NCI-H146 treated with DMSO at 0.1 percent for 48 hours (cell line): Measurements from ENCODE around the gene REL.
"Not testable (repeated sequence)": the region's sequence is repeated elsewhere in the genome, so short reads cannot be mapped to it uniquely, and the experiment has no call there.

Source experiments
- DNase-seq: peaks from one replicate; lab custom pipeline; 2025; ENCODE audit not compliant: unreplicated experiment; lab: John Stamatoyannopoulos, UW

The REL gene

DNA sequence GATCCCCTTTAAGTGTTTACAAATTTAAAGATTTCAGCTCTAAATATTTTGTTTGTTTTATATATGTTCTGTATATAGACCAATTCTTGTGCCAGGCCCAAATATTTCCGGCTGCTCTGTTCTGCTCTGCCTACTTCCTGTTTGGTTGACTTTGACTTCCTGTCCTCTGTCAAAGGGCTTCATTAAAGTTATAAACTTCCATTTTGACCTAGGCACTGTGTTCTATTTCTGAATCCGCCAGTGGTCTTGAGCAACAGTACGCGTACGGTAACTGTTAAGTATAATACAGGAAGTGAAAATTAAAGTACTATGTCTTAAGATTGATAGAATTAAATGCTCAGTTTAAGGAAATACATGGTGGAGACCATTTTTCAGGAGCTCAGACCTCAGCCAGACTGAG, 13.5 kb upstream of the REL start:
- DNase-seq: no peak

DNA sequence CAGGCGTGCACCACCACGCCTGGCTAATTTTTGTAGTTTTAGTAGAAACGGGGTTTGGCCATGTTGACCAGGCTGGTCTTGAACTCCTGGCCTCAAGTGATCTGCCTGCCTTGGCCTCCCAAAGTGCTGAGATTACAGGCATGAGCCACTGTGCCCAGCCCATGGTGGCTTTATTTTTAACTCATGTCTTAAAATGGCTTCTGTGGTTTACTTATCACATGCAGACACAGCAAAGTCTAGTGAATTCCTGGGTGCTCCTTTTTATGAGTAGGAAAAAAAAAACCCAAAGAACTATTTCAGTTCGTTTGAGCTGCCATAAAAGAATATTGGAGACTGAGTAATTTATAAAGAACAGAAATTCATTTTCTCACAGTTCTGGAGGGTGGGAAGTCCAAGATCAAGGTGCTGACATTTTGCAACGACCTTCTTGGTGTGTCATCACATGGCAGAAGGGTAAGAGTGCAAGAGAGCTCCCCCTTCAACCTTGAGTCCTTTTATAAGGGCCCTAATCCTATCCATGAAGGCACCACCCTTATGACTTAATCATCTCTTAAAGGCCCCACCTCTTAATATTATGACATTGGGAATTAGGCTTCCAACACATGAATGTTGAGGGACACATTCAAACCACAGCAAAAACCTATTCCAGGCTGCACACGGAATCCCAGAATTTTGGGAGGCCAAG, 12.6 kb upstream of the REL start:
- no peak for DNase-seq

DNA sequence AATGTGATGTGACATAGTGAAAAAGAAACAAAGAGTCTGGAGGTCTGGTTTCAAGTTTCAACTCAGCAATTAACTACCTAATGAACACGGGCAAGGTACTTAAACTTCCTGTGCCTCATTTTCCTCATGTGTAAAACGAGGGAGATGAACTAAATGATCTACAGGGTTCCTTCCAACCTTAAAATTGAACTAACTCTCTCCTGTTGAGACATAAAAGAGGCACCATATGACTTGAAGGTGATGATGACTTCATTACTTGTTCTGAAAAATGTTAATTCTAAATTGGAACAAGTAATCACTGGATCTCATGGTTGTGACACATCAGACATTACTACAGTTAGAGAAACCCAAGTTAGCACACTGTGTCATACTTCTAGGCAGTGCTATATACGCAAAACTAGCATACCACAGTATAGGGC, 8.9 kb upstream of the REL start:
- no peak for DNase-seq

DNA sequence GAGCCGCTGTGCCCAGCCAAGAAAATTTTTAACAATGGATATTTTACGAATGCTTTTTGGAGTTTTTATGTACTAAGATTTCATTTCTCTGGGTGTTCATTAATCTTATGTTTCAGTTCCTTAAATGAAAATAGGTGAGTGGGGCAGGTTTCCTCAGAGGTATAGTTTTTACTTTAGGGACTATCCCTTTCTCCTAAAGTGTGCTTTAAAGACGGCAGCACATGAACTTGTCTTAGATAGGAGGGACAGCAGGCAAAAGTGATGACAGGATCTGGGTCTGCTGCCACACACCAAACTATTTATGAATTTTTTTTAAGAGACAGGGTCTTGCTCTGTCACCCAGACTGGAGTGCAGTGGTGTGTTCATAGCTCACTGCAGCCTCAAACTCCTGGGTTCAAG, 8.0 kb upstream of the REL start:
- no peak for DNase-seq

DNA sequence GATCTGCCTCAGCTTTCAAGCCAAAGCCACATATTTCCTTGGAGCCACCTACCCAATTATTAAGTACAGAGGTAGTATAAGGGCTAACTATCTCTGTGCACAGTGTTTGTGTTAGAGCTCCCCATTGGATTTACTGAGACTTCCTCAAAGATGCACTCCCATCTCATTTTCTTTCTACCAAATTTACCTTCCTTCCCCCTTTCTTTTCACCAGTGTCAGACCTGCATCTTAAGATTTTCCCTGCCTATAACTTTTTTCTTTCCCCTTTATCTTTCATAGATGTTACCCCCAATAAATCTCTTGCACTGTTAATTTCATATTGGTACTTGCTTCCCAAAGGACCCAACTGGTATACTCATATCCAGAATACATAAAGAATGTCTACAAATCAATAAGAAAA, 5.9 kb upstream of the REL start:
- DNase-seq: no peak

DNA sequence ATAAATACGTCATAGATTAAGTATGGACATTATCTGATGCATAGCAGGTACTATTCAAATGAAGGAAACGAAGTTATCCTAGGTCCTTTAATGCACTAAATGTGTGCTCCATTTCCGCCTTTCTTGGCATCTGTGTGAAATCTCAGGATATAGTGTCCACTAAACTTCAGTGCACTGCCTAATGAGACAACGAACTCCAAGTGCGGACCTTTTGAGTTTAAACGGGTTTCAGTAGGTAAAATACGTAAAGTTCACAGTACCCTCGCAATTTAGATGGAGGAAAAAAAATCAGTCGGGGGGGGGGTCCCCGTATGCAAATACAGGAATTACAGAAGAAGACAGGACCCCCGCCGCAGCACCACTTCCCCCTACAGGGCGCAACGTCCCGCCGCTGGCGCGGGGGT, 729 bp upstream of the REL start:
- no peak for DNase-seq

DNA sequence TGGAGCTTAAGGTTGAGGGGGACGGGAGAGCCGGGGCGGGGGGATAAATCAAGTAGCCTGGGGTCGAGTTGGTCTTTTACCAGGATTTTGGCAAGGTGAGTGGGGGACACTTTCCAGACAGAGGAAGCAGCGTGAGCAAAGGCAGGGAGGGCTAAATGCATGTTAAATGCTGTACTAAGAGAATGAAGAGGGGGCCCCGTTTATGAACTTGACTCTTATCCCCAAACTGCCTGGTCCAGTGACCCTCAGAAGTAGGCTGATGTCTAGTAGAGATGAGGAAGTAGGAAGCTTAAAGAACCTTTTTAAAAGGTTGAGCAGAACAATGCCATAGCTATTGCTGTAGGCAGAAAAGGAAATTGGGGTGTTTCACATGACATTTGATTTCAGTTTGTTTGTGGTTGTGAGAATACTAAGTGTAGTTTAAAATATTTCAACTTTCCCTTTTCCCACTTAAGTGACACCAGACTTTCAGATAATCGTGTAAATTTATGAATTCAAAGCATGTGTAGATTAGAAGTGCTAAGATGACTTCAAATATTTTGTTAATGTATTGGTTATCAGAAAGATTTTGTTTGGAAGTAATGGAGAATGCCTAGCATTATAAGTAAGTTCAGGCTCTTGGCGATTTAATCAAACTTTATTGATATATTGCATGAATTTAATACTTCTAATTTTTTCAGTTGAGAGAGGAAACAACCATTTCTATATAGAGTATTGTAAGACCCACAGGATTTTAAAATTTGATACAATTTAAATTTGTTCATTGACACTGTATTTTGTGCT, 1.8 kb downstream of the REL start:
- DNase-seq: no peak

DNA sequence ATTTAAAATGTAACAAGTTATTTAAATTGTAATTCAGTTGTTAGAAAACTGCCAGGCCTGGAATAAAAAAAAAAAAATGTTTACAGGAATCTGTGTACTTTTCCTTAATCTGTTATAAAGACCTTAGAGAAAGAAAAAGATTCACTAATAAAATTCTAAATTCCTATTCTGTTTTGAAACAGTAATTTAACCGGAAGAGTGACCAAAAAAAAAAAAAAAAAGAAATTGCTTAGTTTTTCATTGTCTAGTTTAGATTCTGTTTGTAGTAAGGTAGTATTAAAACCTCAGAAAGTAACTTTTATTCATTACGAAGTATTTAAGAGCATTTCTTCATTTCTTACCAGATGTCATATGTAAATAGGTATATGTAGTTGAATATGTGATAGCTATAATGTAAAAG, 2.5 kb downstream of the REL start:
- no peak for DNase-seq

DNA sequence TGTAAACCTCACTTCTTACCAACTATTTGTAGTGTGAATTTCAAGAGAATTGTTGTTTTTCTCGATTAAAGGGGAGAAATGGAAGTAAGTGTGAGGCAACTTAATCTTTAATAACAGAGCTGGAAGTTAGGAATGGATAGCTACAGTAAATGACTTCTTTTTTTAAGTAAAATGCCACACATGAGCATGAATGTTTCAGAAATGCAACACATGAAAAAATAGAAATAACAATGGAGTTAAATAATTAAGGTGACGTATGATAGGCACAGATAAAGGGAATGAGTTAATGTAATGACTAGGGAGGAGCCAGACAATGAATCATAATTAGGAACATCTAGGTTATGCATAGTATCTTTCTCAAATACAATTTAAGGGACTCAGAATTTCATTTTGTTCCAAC, 3.4 kb downstream of the REL start:
- no peak for DNase-seq

DNA sequence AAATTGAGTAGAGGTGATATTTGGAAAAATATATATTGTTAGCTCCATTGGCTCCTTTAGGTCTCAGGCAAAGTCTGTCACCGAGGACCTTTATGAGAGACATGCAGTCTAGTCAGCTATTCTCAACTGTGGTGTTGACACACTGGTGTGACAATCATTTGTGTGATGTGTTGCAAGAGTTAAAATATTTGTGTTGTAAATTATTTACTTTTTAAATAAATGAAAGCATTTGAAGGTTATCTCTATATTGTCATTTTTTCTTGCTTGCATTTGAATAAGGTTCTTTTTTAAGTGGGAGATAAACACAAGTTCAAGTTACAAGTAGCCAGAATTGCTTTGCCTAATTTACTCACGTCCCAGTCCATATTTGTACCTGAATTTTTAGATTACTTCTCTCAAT, 4.3 kb downstream of the REL start:
- DNase-seq: no peak

DNA sequence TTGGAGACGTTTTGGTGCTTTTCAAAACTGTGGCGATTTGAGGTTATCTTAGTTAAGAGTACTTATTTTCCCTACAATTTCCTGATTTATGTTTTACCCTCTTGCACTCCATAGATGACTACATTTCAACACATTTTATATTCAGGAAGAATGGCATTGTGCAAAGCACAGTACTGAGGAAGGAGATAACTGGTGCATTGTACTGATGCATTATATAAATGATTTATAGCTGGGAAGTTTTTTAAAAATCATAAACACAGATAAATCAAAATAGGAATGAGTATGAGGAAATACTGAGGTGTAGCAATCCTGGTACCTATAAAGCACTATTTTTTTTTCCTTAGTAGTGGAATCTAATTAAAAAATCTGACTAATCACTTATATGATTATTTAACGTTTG, 5.6 kb downstream of the REL start:
- DNase-seq: no peak

DNA sequence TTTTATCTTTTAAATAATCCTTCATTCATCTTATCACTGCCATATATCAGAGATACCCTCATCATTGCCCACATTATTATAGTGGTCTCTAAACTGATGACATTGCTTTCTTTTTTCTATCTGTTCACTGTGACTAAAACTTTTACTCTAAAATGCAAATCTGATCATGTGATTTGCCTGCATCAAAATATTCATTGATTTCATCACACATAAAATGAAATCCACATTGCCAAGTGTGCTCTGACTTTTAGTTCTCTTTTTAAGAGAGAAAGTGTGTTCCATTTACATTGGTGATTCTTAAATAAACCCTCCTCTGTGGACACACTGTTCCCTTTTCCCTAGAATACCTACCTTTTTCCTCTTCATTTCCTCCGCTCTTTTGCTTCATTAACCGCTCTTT, 7.5 kb downstream of the REL start:
- DNase-seq: no peak

DNA sequence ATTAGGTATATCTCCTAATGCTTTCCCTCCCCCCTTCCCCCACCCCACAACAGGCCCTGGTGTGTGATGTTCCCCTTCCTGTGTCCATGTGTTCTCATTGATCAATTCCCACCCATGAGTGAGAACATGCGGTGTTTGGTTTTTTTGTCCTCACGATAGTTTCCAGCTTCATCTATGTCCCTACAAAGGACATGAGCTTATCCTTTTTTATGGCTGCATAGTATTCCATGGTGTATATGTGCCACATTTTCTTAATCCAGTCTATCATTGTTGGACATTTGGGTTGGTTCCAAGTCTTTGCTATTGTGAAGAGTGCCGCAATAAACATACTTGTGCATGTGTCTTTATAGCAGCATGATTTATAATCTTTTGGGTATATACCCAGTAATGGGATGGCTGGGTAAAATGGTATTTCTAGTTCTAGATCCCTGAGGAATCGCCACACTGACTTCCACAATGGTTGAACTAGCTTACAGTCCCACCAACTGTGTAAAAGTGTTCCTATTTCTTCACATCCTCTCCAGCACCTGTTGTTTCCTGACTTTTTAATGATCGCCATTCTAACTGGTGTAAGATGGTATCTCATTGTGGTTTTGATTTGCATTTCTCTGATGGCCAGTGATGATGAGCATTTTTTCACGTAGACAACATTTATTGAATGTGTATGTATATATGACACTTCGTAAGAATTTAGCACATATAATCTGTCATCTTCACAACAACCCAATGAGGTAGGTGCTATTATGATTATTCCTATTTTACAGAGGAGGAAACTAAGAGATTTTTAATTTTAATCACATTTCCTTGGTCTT, 8.4 kb downstream of the REL start:
- not testable (repeated sequence) for DNase-seq

DNA sequence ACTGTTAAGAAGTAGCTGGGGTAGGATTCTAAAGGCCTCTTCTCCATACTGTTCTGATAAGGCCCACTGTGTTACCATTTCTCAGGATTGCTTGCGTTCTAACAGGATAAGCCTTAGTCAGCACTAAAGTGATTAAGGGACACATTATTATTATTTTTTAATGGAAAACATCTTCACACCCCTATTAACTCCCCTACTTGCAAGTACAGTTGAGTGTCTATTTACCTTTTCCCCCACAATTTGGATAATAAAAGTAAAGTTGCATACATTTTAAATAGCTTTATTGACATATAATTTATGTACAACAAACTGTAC, 9.0 kb downstream of the REL start:
- no peak for DNase-seq

DNA sequence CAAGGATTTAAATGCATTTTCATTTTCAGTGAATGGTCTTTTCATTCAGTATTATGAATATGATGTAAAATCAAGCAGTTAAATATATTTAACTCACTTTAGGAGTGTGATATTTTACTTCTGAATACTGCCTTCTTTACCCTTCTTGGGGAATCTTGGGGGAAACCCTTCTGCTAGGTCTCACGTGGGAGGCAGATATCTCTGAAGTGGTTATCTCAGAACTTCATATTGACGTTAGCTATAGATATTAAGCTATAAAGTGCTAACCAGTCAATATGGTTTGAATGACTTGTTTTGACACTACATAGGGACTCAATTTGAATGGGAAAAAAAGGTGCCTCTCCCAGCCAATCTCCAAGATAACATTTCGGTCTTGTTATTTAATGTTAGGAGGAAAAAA, 9.8 kb downstream of the REL start:
- DNase-seq: no peak

DNA sequence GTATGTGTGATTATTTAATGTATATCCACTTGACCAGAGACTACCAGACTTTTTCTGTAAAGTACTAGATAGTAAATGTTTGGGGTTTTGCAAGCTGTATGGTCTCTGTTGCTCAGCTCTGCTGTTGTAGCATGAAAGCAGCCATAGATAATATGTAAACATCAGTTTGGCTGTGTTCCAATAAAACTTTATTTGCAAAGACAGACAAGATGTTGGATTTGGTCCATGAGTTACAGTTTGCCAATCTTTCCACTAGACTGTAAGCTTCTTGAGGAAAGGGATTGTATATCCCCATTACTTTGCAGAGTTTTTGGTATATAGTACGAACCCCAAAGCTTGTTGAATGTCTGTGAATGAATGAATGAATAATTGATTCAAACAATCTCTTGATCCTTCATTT, 17.2 kb downstream of the REL start:
- no peak for DNase-seq

DNA sequence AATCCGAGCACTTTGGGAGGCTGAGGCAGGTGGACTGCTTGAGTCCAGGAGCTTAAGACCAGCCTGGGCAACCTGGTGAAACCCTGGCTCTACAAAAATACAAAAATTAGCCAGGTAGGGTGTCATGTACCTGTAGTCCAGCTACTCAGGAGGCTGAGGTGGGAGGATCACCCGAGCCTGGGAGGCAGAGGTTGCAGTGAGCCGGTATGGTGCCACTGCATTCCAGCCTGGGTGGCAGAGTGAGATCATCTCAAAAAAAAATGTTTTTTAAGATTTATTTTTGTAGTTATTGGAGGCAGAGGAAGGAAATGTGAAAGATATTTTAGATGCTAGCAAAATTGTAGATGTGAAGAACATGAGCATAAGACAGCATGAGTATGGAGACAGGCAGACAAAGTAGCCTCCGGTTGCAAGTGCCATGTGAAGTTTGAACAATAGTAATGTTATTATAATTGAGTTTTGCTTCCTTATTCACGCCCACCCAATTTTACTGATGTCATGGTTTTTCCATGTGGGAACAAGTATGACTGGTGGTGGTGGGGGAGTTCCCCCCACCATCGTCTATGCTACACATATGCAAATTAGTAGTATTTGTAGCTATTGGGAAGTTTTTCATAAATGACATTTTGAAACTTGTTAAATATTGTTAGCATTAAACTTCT, 18.0 kb downstream of the REL start:
- DNase-seq: no peak

DNA sequence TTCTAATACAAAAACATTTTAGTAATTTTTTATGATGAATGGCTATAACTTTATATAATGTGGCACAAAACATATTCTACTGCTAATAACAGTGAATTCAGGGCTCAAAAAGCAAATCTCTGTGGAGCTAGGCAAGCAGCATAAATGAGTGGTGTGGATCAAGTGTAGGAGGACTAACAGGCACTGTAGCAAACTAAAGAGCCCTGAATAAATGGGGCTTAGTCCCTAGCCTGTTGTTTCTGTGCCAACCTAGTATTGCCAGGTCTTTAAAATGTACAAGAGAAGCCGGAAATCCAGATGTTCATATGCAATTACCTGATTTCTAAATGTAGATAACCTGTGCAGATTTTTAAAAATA, 18.5 kb downstream of the REL start:
- no peak for DNase-seq

DNA sequence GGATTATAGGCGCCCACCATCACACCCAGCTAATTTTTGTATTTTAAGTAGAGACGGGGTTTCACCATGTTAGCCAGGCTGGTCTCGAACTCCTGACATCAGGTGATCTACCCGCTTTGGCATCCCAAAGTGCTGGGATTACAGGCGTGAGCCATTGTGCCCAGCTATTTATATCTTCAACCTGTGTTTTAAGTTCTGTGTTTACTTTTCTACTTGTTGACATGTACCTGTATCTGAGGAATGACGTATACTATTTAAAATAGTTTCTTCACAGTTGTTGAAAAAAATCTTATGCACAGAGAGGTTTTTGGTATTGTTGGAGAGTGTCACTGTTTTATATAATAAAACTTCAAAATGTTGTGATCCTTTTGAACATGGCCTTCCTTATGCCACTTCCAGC, 19.9 kb downstream of the REL start:
- DNase-seq: not testable (repeated sequence)

DNA sequence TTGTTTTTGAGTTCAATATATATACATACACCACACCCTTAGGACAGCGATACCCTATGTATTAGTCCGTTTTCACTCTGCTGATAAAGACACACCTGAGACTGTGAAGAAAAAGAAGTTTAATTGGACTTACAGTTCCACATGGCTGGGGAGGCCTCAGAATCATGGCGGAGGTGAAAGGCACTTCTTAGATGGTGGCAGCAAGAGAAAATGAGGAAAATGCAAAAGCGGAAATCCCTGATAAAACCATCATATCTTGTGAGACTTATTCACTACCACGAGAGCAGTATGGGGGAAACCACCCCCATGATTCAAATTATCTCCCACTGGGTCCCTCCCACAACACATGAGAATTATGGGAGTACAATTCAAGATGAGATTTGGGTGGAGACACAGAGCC, 24.5 kb downstream of the REL start:
- not testable (repeated sequence) for DNase-seq

DNA sequence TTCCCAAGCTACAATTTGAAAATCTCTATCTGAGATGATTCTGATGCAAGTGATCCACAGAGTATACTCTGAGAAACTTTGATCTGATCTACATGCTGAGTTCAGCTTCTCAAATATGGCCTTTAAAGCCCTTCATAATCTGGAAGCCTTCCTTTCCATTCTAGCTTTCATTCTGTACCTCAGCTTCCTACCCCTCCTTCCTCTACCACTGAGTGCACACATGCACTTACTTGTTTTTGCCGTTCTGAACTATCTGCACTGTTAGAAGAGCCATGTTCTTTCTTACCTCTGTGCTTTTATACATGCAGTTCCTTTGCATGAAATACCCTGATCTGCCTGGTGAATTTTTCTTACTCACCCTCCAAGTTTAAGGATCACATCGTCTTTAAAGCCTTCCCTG, 25.0 kb downstream of the REL start:
- DNase-seq: no peak

DNA sequence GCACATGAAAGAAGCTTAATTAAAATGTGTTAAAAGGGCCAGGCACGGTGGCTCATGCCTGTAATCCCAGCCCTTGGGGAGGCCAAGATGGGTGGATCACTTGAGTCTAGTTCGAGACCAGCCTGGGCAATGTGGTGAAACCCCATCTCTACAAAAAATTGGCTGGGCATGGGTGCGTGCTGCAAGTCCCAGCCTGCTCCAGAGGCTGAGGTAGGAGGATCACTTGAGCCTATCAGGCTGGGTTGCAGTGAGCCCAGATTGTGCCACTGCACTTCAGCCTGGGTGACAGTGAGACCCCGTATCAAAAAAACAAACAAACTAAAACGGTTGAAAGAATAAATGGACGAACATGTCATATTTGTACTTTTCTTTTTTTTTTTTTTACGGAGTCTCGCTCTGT, 26.0 kb downstream of the REL start:
- DNase-seq: no peak
